ENCODE results near the gene KRTAP10-4.

KRTAP10-4 gene

DNA sequence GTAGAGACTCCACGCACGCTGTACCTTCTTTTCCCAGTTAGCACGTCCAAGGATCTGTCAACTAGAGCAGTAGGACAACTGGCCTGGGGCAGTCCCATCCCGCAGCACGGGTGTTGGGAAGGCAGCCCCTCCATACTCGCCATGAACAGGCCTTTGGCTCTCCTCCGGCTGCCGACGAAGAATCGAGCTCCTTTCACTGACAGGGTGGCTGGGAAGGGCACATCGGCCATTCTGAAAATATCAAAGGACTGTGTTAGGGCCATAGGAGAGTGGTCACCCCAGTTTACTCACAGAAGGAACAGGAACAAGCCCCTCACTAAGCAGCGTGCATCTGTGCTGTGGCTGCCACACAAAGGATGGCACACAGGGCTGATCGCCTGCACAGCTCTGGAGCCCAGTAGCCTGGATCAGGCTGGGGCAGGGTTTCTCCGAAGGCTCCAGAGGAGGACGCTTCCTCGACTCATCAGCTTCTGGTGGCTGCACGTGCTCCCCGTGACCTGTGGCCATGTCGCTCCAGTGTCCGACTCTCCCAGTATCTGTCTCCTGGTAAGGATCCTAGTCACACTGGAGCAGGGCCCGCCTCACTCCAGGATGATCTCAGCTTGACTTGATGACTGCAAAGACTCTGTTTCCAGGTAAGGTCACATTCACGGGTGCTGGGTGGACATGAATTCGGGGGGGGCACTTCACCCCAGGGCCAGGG, 42.5 kb upstream of the KRTAP10-4 start:
- TF ChIP-seq, protein P1, sequence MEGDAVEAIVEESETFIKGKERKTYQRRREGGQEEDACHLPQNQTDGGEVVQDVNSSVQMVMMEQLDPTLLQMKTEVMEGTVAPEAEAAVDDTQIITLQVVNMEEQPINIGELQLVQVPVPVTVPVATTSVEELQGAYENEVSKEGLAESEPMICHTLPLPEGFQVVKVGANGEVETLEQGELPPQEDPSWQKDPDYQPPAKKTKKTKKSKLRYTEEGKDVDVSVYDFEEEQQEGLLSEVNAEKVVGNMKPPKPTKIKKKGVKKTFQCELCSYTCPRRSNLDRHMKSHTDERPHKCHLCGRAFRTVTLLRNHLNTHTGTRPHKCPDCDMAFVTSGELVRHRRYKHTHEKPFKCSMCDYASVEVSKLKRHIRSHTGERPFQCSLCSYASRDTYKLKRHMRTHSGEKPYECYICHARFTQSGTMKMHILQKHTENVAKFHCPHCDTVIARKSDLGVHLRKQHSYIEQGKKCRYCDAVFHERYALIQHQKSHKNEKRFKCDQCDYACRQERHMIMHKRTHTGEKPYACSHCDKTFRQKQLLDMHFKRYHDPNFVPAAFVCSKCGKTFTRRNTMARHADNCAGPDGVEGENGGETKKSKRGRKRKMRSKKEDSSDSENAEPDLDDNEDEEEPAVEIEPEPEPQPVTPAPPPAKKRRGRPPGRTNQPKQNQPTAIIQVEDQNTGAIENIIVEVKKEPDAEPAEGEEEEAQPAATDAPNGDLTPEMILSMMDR (IDR thresholded peaks at IDR 0.05), result no peak
- Histone ChIP-seq H3K4me3 (ENCODE audit: low read depth in 1 of 2, low read length in 1 of 2) (no peak overlapping the region), H3K36me3 (no peaks in the 10 kb centered on the region), H3K4me1 (ENCODE audit: control insufficient read depth in 1 of 2, insufficient read depth in 1 of 2, low read depth in 1 of 2, low read length in 1 of 2) (peaks cover 6 to 12% of the 10 kb centered on the region in 2 experiments), H3K27me3 (no peaks in the 10 kb centered on the region), H3K27ac (no peak overlapping the region), H3K9me3 (no peaks in the 10 kb centered on the region)

DNA sequence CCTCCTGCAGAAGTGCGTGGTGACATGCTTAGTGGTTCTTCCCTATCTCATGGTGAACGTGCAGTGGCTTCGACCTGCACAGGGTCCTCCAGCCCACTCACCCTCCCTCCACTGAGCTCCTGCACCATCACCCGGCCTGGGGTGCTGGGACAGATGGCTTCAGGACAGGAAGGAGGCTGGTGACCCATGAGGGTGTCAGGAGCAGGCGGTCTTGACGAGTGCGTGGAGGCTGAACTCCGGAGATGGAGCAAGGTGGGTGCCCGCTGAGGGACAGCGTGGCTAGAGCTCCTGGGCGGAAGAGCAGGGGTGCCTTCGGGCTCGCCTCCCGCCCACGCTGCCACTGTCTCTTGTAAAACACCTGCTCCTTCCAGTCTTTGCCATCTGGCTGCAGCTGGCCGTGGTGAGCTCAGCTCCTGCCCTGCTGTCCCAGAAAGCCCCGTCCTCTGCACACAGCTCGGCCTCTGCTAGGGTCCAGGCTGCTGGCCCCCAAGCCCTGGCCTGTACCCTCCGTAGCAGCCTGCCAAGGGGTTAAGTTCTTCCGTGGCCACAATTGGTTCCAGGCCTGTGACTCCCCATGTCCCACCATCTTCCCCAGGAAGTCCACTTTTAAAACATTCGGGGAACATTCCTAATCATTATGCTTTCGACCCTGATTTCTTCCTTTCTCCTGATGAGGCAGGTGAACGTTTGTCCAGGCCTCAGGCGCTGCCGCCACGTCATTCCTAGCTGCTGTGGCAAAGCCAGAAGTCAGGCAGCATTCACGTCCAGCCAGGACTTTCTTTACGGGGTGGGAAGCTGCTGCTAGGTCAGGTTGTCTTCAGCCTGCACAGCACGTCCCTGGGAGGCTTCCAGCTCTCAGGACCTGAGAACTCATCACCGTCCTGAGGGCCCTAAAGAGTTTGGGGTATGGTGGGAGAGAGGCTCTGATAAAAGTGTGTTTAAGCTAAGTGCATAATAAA, 41.6 kb upstream of the KRTAP10-4 start:
- H3K27ac ChIP-seq, result no peak overlapping the region
- TF ChIP-seq, protein P1 (IDR thresholded peaks at IDR 0.05), result no peak
- peaks cover 6 to 12% of the 10 kb centered on the region in 2 experiments for H3K4me1 ChIP-seq (ENCODE audit: control insufficient read depth in 1 of 2, insufficient read depth in 1 of 2, low read depth in 1 of 2, low read length in 1 of 2)
- H3K36me3 ChIP-seq, result no peaks in the 10 kb centered on the region
- H3K4me3 ChIP-seq (ENCODE audit: low read depth in 1 of 2, low read length in 1 of 2), result no peak overlapping the region
- H3K9me3 ChIP-seq, result no peaks in the 10 kb centered on the region
- no peaks in the 10 kb centered on the region for H3K27me3 ChIP-seq

DNA sequence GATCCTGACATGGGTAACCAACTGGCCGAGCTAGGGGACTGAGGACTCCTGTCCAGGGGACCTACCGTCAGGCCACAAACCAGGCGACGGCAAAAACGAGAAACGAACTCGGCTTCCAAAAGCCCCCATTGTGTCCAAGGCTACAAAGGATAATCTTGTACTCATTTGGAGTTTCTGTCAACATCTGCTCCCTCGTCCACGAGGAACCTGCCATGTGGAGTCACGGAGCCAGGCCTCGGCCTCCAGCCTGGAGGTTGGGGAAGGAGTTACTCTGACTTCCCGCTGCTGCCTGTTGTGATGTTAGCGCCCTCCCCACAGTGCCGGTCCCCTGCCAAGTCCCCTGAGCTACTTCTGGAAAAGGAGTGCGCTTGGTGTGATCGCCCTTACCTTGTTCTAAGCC, 40.8 kb upstream of the KRTAP10-4 start:
- H3K36me3 ChIP-seq, result no peaks in the 10 kb centered on the region
- no peak overlapping the region for H3K27ac ChIP-seq
- H3K4me3 ChIP-seq (ENCODE audit: low read depth in 1 of 2, low read length in 1 of 2), result no peak overlapping the region
- peaks cover 6 to 12% of the 10 kb centered on the region in 2 experiments for H3K4me1 ChIP-seq (ENCODE audit: control insufficient read depth in 1 of 2, insufficient read depth in 1 of 2, low read depth in 1 of 2, low read length in 1 of 2)
- no peaks in the 10 kb centered on the region for H3K9me3 ChIP-seq
- no peaks in the 10 kb centered on the region for H3K27me3 ChIP-seq
- TF ChIP-seq, protein P1 (IDR thresholded peaks at IDR 0.05), result no peak

DNA sequence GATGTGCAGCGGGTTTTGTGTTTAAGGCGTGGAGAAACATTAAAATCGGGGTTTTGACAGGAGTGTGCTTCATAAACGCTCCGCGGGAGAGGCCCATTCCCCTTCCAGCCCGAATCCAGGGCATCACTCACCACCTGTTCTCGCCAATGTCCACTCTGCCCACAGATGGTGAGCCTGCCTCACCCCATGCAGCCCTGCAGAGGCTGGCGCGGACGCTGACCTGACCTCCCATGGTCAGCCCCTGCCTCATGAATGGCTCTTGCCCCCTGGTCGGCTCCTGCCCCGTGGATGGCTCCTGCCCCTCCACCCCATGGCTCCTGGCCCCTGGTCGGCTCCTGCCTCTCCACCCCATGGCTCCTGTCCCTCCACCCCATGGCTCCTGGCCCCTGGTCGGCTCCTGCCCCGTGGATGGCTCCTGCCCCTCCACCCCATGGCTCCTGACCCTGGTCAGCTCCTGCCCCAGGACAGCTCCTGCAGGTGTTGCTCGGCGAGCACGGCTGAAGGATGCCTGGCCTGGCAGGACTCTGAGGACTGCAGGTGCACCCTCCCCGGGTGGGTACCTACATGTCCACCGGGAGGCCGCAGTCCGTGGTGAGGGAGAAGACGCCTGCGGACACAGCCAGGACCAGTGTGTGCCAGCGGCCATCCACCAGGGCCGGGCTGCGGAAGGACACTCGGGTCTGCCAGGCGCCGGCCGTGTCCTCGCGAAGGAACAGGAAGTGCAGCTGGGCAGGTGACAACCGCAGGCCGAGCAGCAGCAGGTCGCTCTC, 40.2 kb upstream of the KRTAP10-4 start:
- H3K4me3 ChIP-seq (ENCODE audit: low read depth in 1 of 2, low read length in 1 of 2), result no peak overlapping the region
- peaks cover 6 to 12% of the 10 kb centered on the region in 2 experiments for H3K4me1 ChIP-seq (ENCODE audit: control insufficient read depth in 1 of 2, insufficient read depth in 1 of 2, low read depth in 1 of 2, low read length in 1 of 2)
- no peaks in the 10 kb centered on the region for H3K27me3 ChIP-seq
- H3K36me3 ChIP-seq, result no peaks in the 10 kb centered on the region
- no peaks in the 10 kb centered on the region for H3K9me3 ChIP-seq
- H3K27ac ChIP-seq, result no peak overlapping the region
- TF ChIP-seq, protein P1 (IDR thresholded peaks at IDR 0.05), result no peak

DNA sequence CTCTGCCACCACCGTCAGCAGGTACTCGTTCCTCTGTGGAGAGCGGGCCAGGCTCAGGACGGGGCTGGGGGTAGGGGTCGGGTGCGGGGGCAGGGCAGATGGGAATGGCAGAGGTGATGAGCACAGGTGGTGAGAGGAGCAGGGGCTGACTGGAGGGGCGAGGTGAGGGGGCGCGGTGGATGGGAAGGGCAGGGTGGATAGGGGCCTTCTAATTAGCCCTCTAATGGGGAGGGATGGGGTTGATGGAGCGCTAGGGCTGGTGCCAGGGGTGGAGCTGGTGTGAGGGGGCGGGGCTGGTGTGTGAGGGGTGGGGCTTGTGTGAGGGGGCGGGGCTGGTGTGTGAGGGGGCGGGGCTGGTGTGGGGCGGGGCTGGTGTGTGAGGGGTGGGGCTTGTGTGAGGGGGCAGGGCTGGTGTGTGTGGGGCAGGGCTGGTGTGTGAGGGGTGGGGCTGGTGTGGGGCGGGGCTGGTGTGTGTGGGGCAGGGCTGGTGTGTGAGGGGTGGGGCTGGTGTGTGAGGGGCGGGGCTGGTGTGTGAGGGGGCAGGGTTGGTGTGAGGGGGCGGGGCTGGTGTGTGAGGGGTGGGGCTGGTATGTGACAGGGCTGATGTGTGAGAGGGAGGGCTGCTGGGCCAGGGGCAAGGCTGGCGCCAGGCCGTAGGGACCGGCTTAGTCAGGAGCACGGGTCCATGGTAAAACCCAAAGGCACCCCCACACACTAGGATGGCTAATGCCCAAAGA, 39.5 kb upstream of the KRTAP10-4 start:
- Histone ChIP-seq H3K27me3 (no peaks in the 10 kb centered on the region), H3K27ac (peak overlapping the region; percentile 75), H3K4me1 (ENCODE audit: control insufficient read depth in 1 of 2, insufficient read depth in 1 of 2, low read depth in 1 of 2, low read length in 1 of 2) (peaks cover 6 to 12% of the 10 kb centered on the region in 2 experiments), H3K9me3 (no peaks in the 10 kb centered on the region), H3K36me3 (no peaks in the 10 kb centered on the region), H3K4me3 (ENCODE audit: low read depth in 1 of 2, low read length in 1 of 2) (no peak overlapping the region)
- TF ChIP-seq, protein P1 (IDR thresholded peaks at IDR 0.05), result no peak
